Fibroblast of lung (primary cell): ENCODE results near the gene LEFTY2.

ENCODE experiments used
- CTCF ChIP-seq, 2 donors: IDR thresholded peaks in 1 of 2; conservative IDR thresholded peaks in 1 of 2; 1 replicate in 1 of 2; 2 replicates in 1 of 2; pipeline ENCODE4 v1.5.1; 2011 to 2012; ENCODE audit warnings: low read length in 2 of 2, control low read depth in 1 of 2, inconsistent platforms in 1 of 2, low read depth in 1 of 2, mild to moderate bottlenecking in 1 of 2
- EZH2 ChIP-seq: IDR thresholded peaks from 2 replicates; pipeline ENCODE4 v1.5.1; 2012; ENCODE audit warnings: low read length, control low read depth, mild to moderate bottlenecking; ENCODE audit errors: missing control alignments

DNA sequence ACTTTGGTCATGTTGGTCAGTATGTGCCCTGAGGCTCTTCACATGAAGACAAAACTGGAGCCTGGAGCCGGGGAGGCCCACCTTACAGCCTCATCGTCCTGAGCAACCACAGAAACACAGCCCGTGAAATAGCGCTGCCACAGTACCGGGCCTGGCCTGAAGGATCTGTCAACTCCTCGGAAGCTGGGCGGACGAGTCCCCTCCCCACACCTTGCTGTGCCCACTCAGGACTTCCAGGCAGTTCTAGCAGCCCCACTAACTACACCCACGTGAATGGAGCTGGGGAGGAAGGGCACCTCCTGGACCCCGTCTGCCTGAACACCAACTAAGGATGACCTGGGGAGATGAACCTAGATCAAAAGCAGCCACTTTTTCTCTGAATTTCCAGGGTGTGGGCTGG is 33.4 kb upstream of the LEFTY2 start:
- TF ChIP-seq CTCF (conservative IDR thresholded peaks at IDR 0.05 in 1 of 2, IDR thresholded peaks at IDR 0.05 in 1 of 2; ENCODE audit: low read depth in 1 of 2, low read length in 2 of 2): no peak
- TF ChIP-seq EZH2: no peak
